ENCODE results near the gene OR5D14. TPM values are rescaled to one million over a fixed set of nuclear protein-coding genes. Genes with fewer than 3 reads are reported as not detected.

OR5D14 gene
- not detected in 2 replicates for total RNA-seq

GRCh38 chr11:55795256-55795655, at the start of gene OR5D14:
Gene OR5D14, plus strand, starts transcription at chr11:55795556. Its CDS starts 0 bp downstream, at chr11:55795556.

GRCh38 chr11:55773138-55773537, 22.2 kb upstream of the OR5D14 start, which contains the start of gene OR5D13:
Gene OR5D13, plus strand, starts transcription at chr11:55773438. Its CDS starts 0 bp downstream, at chr11:55773438.

GRCh38 chr11:55811067-55811466, 15.7 kb downstream of the OR5D14 start, which contains the start of gene OR5L1:
Gene OR5L1, plus strand, starts transcription at chr11:55811367. Its CDS starts 100 bp downstream, at chr11:55811467.

GRCh38 chr11:55819330-55819729, 24.0 kb downstream of the OR5D14 start, which contains the start of gene OR5D18:
Gene OR5D18, plus strand, starts transcription at chr11:55819630. Its CDS starts 0 bp downstream, at chr11:55819630.

DNA sequence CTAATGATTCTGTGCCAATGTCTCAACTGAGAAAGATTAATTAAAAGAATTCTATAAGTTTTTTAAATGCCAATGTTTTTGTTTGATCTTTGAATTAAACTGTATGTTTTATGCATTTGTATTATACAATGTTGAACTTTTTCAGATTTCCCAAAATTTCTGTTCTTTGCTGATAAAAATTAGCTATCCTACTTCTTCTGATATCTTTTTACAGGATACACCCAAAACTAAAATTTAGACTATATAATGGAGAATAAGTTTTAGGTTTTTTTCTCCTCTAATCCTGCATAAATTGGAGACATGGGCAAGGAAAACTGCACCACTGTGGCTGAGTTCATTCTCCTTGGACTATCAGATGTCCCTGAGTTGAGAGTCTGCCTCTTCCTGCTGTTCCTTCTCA, 31.6 kb downstream of the OR5D14 start, which contains the start of gene OR5L2:
OR5L2 (plus strand) TSS at position 301 of the 400 bp plus-strand sequence; CDS start at position 301, 0 bp downstream.

GRCh38 chr11:55838452-55838851, 43.1 kb downstream of the OR5D14 start, which contains the start of gene OR5D16:
Gene OR5D16, plus strand, starts transcription at chr11:55838752. Its CDS starts 0 bp downstream, at chr11:55838752.

Other genes with a start within 250 kb of the OR5D14 start
- gene OR4C15, start 241.1 kb upstream of the OR5D14 start, total RNA-seq, result not detected in 2 replicates
- not detected in 2 replicates for gene OR4C16, start 223.4 kb upstream of the OR5D14 start, total RNA-seq
- gene OR4C11, start 187.9 kb upstream of the OR5D14 start, total RNA-seq, result not detected in 2 replicates
- gene OR4P4, start 160.4 kb upstream of the OR5D14 start, total RNA-seq, result not detected in 2 replicates
- gene OR4S2, start 147.2 kb upstream of the OR5D14 start, total RNA-seq, result not detected in 2 replicates
- gene OR4C6, start 133.4 kb upstream of the OR5D14 start, total RNA-seq, result not detected in 2 replicates
- gene OR5D13, start 22.1 kb upstream of the OR5D14 start, total RNA-seq, result not detected in 2 replicates
- not detected in 2 replicates for gene OR5L1, start 15.8 kb downstream of the OR5D14 start, total RNA-seq
- gene OR5D18, start 24.1 kb downstream of the OR5D14 start, total RNA-seq, result not detected in 2 replicates
- not detected in 2 replicates for gene OR5L2, start 31.7 kb downstream of the OR5D14 start, total RNA-seq
- not detected in 2 replicates for gene OR5D16, start 43.2 kb downstream of the OR5D14 start, total RNA-seq
- gene TRIM51, start 87.7 kb downstream of the OR5D14 start, total RNA-seq, result not detected in 2 replicates
- not detected in 2 replicates for gene OR5W2, start 119.0 kb downstream of the OR5D14 start, total RNA-seq
- gene OR5I1, start 140.8 kb downstream of the OR5D14 start, total RNA-seq, result not detected in 2 replicates
- not detected in 2 replicates for gene OR10AG1, start 174.4 kb downstream of the OR5D14 start, total RNA-seq
- gene OR5F1, start 199.1 kb downstream of the OR5D14 start, total RNA-seq, result not detected in 2 replicates
- not detected in 2 replicates for gene OR5AS1, start 232.1 kb downstream of the OR5D14 start, total RNA-seq

Data from hair follicular keratinocyte (primary cell).